ENCODE results near the gene CKAP4. TPM values are rescaled to one million over a fixed set of nuclear protein-coding genes. Genes with fewer than 3 reads are reported as not detected.

CKAP4 gene
- total and polyA plus RNA-seq, 2 experiments from 2014 or later = 139 to 151 TPM

GRCh38 chr12:106189341-106189740, 58.5 kb downstream of the CKAP4 start:
- H3K4me3 ChIP-seq = no peak overlapping the region
- no peaks in the 10 kb centered on the region for H3K9me3 ChIP-seq (ENCODE audit: low read depth)
- TF ChIP-seq, protein P1, sequence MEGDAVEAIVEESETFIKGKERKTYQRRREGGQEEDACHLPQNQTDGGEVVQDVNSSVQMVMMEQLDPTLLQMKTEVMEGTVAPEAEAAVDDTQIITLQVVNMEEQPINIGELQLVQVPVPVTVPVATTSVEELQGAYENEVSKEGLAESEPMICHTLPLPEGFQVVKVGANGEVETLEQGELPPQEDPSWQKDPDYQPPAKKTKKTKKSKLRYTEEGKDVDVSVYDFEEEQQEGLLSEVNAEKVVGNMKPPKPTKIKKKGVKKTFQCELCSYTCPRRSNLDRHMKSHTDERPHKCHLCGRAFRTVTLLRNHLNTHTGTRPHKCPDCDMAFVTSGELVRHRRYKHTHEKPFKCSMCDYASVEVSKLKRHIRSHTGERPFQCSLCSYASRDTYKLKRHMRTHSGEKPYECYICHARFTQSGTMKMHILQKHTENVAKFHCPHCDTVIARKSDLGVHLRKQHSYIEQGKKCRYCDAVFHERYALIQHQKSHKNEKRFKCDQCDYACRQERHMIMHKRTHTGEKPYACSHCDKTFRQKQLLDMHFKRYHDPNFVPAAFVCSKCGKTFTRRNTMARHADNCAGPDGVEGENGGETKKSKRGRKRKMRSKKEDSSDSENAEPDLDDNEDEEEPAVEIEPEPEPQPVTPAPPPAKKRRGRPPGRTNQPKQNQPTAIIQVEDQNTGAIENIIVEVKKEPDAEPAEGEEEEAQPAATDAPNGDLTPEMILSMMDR (IDR thresholded peaks at IDR 0.05; ENCODE audit: low read depth, low read length) = no peak
- DNase-seq (ENCODE audit: low read depth in 1 of 2, low spot score in 1 of 2) = no peak
- H3K27me3 ChIP-seq = no peaks in the 10 kb centered on the region
- no peak overlapping the region for H3K27ac ChIP-seq
- H3K4me1 ChIP-seq (ENCODE audit: low read depth) = no peaks in the 10 kb centered on the region
- H3K36me3 ChIP-seq = no peaks in the 10 kb centered on the region

DNA sequence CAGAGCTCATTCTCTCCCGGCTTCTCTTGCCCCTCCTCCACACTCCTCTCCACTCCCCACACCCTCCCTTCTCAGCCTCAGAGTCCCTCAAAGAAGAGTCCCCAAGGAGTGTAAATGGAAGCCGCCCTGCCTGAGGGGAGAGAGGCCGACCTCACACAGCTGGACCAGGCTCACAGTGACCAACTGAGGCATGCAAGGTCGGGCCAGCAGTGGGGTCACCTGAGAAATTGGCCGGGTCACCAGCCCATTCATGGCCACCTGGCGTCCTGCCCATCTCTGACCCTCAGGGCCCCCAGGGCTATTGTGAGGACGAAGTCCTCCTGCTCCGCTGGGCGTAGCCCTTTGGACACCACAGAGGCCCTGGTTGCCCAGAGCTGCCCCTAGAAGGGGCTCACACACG, 59.6 kb downstream of the CKAP4 start:
- no peak overlapping the region for H3K27ac ChIP-seq
- H3K9me3 ChIP-seq (ENCODE audit: low read depth) = no peaks in the 10 kb centered on the region
- H3K4me1 ChIP-seq (ENCODE audit: low read depth) = no peaks in the 10 kb centered on the region
- H3K27me3 ChIP-seq = no peaks in the 10 kb centered on the region
- H3K36me3 ChIP-seq = no peaks in the 10 kb centered on the region
- DNase-seq (ENCODE audit: low read depth in 1 of 2, low spot score in 1 of 2) = no peak
- TF ChIP-seq, protein P1 (IDR thresholded peaks at IDR 0.05; ENCODE audit: low read depth, low read length) = no peak
- no peak overlapping the region for H3K4me3 ChIP-seq

Other genes starting within 250 kb of the CKAP4 start
- gene NUAK1, start 109.1 kb downstream of the CKAP4 start, total RNA-seq = 6.1 and 7.2 TPM in 2 replicates
- gene NUAK1, start 109.1 kb downstream of the CKAP4 start, polyA plus RNA-seq = 2.9 and 4.8 TPM in 2 replicates
- 22.1 and 31.5 TPM in 2 replicates for gene TCP11L2, start 54.7 kb upstream of the CKAP4 start, total RNA-seq
- 9.0 and 13.2 TPM in 2 replicates for gene TCP11L2, start 54.7 kb upstream of the CKAP4 start, polyA plus RNA-seq
- 10.7 and 11.5 TPM in 2 replicates for gene POLR3B, start 109.7 kb upstream of the CKAP4 start, total RNA-seq
- gene POLR3B, start 109.7 kb upstream of the CKAP4 start, polyA plus RNA-seq = 8.5 and 12.2 TPM in 2 replicates

Data from cardiac muscle cell (in vitro differentiated cells and primary cell).